Measurements from ENCODE around the gene ISCU. TPM values are rescaled to one million over a fixed set of nuclear protein-coding genes. Genes with fewer than 3 reads are reported as not detected.

The ISCU gene
- total and polyA plus RNA-seq, 2 of the 8 experiments (the other 6 are each of a cell fraction or from before 2014, with no cell fraction given), result 72.1 to 78.1 TPM

GRCh38 chr12:108525681-108526080 is 36.7 kb upstream of the ISCU start:
- H3K23ac ChIP-seq (ENCODE audit: insufficient read length), result no peak overlapping the region
- ChIA-PET POLR2A (ENCODE audit: partially characterized antibody) (no interaction called here), CTCF (ENCODE audit: partially characterized antibody) (interaction anchor here (0.9 to 1.2 kb wide), 3 partner anchors 13 to 156 kb away, joined by 3 read pairs; no protein-coding TSS in a partner anchor)
- no peak overlapping the region for H4K91ac ChIP-seq (replicated peaks; ENCODE audit: insufficient read length, low read length)
- DNase-seq (ENCODE audit: low read depth in 1 of 2, low spot score in 2 of 2), result no peak
- H4K20me1 ChIP-seq (replicated peaks in 1 of 2; ENCODE audit: control insufficient read depth in 1 of 2, insufficient read depth in 2 of 2, low read length in 2 of 2), result peaks cover 8 to 23% of the 10 kb centered on the region in 2 experiments
- H3K4me1 ChIP-seq (replicated peaks in 1 of 4; ENCODE audit: control insufficient read depth in 3 of 4, insufficient read depth in 4 of 4, low read length in 3 of 4), result no peaks in the 10 kb centered on the region
- no peak overlapping the region for H2BK5ac ChIP-seq (ENCODE audit: low read depth, low read length)
- no peak overlapping the region for H4K5ac ChIP-seq (ENCODE audit: insufficient read length, low read depth, low read length)
- no peak overlapping the region for H3K14ac ChIP-seq (ENCODE audit: insufficient read length)
- no peak overlapping the region for H3K18ac ChIP-seq (ENCODE audit: extremely low read depth, low read length)
- peaks cover 3% of the 10 kb centered on the region for H3K79me1 ChIP-seq (ENCODE audit: low read depth, low read length)
- no peak overlapping the region for H2BK15ac ChIP-seq (ENCODE audit: low read length)
- no peak overlapping the region for H4K8ac ChIP-seq (ENCODE audit: extremely low read depth, insufficient read depth, low read length)
- H3K4me2 ChIP-seq (ENCODE audit: insufficient read depth in 1 of 2, low read depth in 2 of 2, low read length in 2 of 2), result no peak overlapping the region
- FAIRE-seq, result no peak
- no peak overlapping the region for H3K27ac ChIP-seq (ENCODE audit: low read depth, low read length)
- no peak overlapping the region for H3K4ac ChIP-seq (replicated peaks; ENCODE audit: insufficient read length, low read depth, low read length)
- no peak overlapping the region for H2BK120ac ChIP-seq (replicated peaks; ENCODE audit: low read depth, low read length)
- H3K79me2 ChIP-seq (ENCODE audit: control insufficient read depth in 1 of 2, insufficient read depth in 2 of 2, low read length in 2 of 2), result no peaks in the 10 kb centered on the region; a peak in 1 of 4 replicates
- H3K27me3 ChIP-seq (replicated peaks in 1 of 4; ENCODE audit: control insufficient read depth in 3 of 4, extremely low read depth in 1 of 4, insufficient read depth in 3 of 4, low read length in 3 of 4), result no peaks in the 10 kb centered on the region
- H2BK12ac ChIP-seq (ENCODE audit: low read depth, low read length), result no peak overlapping the region
- H3K23me2 ChIP-seq (ENCODE audit: low read depth, low read length), result no peaks in the 10 kb centered on the region
- no peak overlapping the region for H3K4me3 ChIP-seq (ENCODE audit: extremely low read depth in 1 of 4, insufficient read depth in 2 of 4, low read depth in 3 of 4, low read length in 4 of 4)
- no peak for TF ChIP-seq EP300 (IDR thresholded peaks at IDR 0.05; ENCODE audit: borderline replicate concordance in 1 of 2, low read depth in 2 of 2, low read length in 2 of 2)
- no peak for TF ChIP-seq CBX8 (IDR thresholded peaks at IDR 0.05; ENCODE audit: borderline replicate concordance, low read depth, low read length)
- TF ChIP-seq SIN3A (conservative IDR thresholded peaks at IDR 0.05 in 1 of 2, IDR thresholded peaks at IDR 0.05 in 1 of 2; ENCODE audit: low read depth in 1 of 2, low read length in 2 of 2), result no peak
- no peak for TF ChIP-seq PHF8 (conservative IDR thresholded peaks at IDR 0.05; ENCODE audit: low read depth, low read length)
- no peak overlapping the region for H2BK20ac ChIP-seq (ENCODE audit: low read length)
- 86% methylated on average over 5 of the region's 5 CpGs; no CpG with 5 or more reads in 1 of the 2 experiments for WGBS, 2 experiments (ENCODE audit: extremely low coverage in 1 of 2, insufficient coverage in 1 of 2, insufficient read length in 1 of 2, insufficient replicate concordance in 2 of 2, low coverage in 1 of 2, low lambda C conversion rate in 2 of 2, missing lambda C conversion rate in 1 of 2)
- H2AK5ac ChIP-seq (ENCODE audit: low read depth, low read length), result no peak overlapping the region
- H2AFZ ChIP-seq (ENCODE audit: low read length), result no peak overlapping the region
- peaks cover 60 to 98% (median 88%) of the 10 kb centered on the region in 4 experiments for H3K36me3 ChIP-seq (ENCODE audit: control insufficient read depth in 2 of 4, insufficient read depth in 4 of 4, low read length in 3 of 4)
- H3K9ac ChIP-seq (replicated peaks in 1 of 4; ENCODE audit: extremely low read depth in 1 of 4, low read depth in 3 of 4, low read length in 3 of 4), result no peak overlapping the region
- no peak overlapping the region for H3K56ac ChIP-seq (replicated peaks; ENCODE audit: insufficient read length, low read depth, low read length)
- H3K9me3 ChIP-seq (ENCODE audit: insufficient read depth in 2 of 2, low read depth in 1 of 2, low read length in 1 of 2), result no peaks in the 10 kb centered on the region

Data from H1 (cell line).